HFF-Myc (cell line): ENCODE data around the gene PSMB9.

Source experiments
- DNase-seq: peaks from one replicate; pipeline ENCODE4 v3.0.0-alpha.2; 2011; ENCODE audit warnings: low read depth; ENCODE audit errors: extremely low read depth
- H3K4me3 ChIP-seq: replicated peaks from 2 replicates; pipeline ENCODE4 v1.5.1; 2011; ENCODE audit warnings: low read depth, mild to moderate bottlenecking, control low read depth, low read length
- TF ChIP-seq, protein P1 (sequence below): IDR thresholded peaks from 2 replicates; pipeline ENCODE4 v1.5.1; 2012; ENCODE audit warnings: mild to moderate bottlenecking, low read depth, low read length, control low read depth; ENCODE audit errors: missing control alignments

PSMB9 gene

DNA sequence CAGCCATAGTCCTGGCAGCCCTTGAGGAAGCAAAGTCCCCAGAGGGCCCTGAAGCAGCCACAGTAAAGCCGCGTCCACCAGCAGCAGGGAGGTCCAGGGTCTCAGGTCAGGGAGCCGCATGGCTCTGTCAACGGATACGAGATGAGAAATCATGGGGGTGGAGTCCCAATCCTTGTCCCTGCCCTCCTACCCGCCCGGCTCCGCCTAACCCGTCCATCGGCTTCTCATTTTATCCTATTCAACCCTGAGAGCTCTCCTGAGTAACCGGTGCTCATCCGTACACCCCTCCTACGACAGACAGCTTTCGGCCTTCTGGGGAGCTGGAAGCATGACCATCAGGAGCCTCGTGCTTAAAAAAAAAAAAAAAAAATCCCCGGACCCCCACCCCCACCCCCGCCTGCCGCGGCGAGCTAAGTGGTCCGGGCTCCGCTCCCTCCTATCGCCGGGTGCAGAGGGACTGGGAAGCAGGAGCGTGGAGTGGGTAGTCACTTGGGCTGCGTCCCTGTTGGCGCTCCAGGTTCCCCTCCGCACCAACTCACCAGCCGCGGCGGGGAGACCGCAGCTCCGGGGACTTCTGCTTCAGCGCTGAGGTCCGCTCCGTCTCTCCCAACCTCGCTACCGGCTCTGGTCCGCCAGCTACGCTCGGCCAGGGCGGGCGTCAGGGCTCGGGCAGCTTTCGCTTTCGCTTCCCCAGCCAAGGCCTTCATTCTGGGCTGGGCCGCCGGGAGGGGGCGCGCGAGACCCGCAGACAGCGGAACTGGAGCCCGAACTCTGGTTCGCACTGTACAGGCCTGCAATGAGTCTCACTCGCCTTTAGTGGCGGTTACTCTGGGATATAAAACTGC lies 15.7 kb upstream of the PSMB9 start, which contains the start of gene TAP2:
Gene TAP2, minus strand, starts transcription at position 626 of the 845 bp plus-strand sequence. Its CDS starts 506 bp downstream, at position 120.
- peak within 1 kb of the TSS; percentile 73 for H3K4me3 ChIP-seq
- DNase-seq, result peak; percentile 72
- TF ChIP-seq, protein P1, sequence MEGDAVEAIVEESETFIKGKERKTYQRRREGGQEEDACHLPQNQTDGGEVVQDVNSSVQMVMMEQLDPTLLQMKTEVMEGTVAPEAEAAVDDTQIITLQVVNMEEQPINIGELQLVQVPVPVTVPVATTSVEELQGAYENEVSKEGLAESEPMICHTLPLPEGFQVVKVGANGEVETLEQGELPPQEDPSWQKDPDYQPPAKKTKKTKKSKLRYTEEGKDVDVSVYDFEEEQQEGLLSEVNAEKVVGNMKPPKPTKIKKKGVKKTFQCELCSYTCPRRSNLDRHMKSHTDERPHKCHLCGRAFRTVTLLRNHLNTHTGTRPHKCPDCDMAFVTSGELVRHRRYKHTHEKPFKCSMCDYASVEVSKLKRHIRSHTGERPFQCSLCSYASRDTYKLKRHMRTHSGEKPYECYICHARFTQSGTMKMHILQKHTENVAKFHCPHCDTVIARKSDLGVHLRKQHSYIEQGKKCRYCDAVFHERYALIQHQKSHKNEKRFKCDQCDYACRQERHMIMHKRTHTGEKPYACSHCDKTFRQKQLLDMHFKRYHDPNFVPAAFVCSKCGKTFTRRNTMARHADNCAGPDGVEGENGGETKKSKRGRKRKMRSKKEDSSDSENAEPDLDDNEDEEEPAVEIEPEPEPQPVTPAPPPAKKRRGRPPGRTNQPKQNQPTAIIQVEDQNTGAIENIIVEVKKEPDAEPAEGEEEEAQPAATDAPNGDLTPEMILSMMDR, result peak; percentile 88

DNA sequence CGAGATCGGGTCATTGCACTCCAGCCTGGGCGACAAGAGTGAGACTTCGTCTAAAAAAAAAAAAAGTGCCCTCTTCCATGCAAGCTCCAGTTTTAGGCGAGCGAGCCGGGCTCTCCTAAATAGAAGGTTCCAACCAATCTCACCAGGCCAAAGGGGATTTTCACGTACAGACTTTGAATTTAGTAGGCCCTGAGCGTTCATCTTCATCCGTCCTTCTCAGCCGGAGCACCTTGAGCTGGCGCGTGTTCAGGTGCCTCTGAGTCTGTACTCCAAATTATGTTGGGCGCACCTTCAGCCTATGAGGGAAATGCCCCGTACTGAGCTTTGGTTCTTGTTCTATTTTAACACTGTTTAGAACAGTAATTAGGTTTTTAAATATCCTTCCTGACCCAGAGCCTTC lies 14.6 kb upstream of the PSMB9 start:
- H3K4me3 ChIP-seq, result no peak overlapping the region
- no peak for DNase-seq
- TF ChIP-seq, protein P1, result no peak

DNA sequence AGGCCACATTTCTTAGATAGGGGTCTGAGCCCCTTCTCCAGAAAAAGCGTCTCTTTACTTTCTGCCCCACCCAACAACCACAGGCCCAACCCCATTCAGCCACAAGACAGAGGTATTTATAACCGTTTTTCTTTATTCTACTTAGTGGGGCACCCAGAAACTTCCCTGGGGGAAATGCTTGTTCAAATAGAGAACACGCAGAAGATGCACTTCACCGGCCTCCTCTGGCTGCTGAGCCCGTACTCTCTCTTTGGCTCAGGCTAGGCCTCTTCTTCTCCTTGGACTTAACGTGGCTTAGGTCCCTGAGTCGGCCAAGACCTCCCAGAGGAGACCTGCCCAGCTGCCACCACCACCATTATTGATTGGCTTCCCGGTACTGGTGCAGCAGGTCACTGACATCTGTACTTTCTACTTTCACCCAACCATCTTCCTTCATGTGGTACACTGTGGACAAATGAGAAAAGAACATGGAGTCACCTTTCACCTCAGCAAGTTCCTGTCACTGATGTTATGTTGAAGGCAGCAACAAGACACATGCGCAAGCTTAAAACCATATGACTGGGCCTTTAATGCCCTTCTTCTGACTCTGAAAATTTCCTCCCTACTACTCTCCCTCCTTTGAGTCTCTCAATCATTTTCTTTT lies 13.3 kb upstream of the PSMB9 start:
- no peak overlapping the region for H3K4me3 ChIP-seq
- no peak for DNase-seq
- TF ChIP-seq, protein P1, result no peak

DNA sequence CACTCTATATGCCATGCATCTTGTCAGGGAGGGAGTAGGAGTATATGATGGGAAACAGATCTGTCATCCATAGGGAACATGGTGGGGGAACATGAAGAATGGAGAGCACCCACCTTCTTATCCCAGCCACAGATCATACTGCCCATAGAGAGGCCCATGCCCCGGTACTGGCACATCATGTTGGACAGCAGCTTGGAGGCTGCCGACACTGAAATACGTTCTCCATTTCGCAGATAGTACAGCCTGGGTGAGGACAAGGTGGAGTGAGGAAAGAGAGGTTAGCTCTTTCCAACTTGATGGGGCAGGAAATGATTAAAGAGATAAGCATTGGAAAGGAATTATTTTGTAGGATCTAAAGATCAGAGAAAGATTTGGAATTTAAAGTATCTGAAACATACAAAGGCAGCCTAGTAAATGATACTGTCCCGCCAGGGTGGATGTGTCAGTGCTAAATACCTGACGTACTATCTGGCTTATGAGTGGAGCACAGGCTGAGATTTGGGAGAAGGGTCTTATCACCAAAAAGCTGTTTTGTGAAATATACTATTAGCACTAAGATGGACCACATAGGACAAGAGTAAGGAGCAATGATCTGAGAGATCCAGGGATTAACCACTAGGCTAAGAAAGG lies 11.9 kb upstream of the PSMB9 start:
- DNase-seq, result no peak
- TF ChIP-seq, protein P1, result no peak
- H3K4me3 ChIP-seq, result no peak overlapping the region

DNA sequence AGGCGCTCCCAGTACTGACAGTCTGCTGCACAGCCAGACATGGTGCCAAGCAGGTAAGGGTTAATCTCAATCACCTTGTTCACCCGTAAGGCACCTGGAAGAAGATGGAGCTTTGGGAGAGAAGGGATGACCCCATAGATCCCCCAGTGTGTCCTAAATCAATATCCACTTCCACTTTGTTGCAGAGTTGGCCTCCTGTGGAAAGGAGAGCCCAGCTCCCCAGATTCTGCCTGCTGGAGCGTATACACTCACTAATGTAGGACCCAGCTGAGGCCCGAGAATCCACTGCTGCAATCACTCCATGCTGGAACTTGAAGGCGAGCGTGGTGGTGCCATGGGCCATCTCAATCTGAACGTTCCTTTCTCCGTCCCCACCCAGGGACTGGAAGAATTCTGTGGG lies 11.3 kb upstream of the PSMB9 start:
- DNase-seq, result no peak
- no peak overlapping the region for H3K4me3 ChIP-seq
- TF ChIP-seq, protein P1, result no peak

DNA sequence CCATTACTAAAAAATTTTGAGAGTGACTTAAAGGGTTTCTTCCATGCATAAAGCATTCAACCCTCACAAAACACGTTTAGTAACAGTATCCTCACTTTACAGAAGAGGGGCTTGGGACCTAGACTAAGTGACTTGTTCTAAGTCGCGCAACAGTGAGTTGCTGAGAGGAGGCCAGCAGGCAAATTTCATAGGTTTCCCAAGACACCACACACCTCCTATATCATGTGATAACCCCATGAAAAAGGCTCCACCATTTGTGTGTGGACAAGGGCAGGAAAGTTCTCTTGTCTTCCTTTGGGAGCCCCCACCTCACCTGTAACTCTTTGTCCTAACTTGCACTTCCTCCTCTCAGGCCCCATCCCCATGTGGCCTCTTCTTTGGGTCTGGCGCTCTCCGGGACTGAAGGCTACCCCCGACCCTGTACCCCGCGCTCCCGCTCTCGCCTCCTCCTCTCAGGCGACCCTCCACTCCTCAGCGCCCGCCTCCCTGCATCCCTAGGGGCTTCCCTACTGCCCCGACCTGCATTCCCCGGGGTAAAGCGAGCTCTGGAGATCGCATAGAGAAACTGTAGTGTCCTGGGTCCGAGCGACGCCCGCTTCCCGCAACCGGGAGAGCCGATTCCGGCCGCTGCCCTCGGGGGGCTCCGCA lies 10.5 kb upstream of the PSMB9 start:
- DNase-seq, result no peak
- TF ChIP-seq, protein P1, result no peak
- H3K4me3 ChIP-seq, result peak overlapping the region; percentile 59
